Right hindlimb (tissue), 1 donor: Measurements from ENCODE around the gene LAMP5.
A peak's percentile ranks its signal among the peaks of the same experiment; 100 is the strongest.

Source experiments
- DNase-seq: peaks from one replicate; pipeline ENCODE4 v3.0.0-alpha.2; 2018

Gene LAMP5

DNA sequence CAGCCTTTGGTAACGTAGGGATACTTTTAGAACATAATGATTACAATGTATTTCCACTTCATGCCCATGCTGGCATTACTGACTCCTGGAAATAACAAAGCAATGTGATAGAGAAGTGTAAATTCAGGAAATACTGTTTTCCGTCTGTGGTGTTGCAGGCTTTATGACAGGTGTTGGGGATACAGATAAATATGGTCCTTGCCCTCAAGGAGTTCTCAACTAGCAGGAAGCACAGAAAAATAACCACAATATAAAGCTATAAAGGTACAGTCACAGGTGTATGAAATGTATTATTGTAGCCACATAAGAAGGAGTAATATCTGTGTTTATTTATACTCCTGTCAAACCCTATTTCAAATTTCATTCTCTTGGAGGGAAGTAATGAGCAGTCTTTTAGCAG is 12.9 kb upstream of the LAMP5 start:
- DNase-seq, result no peak

DNA sequence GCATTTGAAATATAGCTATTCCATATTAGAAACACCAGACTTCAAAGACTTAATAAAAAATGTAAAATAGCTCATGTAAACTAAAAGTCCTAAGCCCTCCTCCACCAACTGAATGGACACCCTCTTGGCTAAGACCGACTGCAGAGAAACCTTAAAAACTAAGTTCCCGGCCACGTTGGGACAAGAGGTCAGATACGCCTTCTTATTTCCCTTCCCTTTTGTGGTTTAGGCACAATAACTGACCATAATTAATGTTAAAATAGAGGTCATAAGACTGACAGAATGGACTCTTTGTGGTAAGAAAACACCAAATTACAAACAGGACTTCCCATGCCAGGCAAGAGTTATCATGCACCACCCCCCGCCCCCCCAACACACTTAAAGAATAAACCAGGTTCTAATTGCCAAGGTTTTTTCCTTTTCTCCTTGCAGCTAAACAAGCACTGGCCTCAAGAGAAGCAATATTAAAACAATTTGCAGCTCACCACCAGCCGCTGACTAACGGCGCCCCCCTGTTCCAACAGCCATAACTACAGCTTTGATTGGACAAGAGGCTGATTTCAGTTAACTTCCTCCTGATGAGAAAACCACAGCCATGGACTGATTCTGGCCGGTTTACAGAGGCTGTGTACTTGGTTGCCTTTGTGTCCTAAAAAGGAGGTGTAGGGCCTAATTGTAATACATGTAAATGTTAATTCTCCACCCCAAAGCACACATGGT is 10.7 kb upstream of the LAMP5 start:
- DNase-seq, result no peak

DNA sequence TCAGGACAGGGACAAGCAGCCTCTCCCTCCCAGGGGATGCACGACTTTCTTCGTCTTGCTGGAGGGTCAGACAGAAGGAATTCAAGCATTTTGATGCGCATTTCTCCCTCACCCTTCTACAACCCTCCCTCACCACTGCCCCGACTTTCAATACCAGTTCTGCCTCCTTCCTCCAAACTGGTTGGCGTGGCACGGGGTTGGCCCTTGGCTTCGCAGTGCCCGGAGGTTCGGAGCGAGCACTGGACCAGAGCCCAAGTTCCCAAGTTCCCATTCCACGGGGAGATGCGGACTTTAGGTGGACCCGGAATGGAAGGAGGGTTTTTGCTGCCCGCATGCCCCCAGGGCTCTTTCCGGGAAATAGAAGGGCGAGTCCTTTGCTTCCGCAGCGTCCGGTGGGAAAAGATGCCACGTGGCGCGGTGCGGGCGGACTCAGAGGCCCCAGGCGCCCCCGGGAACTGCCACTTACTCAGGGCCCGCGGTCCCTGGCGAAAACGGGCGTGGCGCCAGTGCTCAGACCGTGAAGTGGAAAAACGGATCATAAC is 8.0 kb upstream of the LAMP5 start:
- no peak for DNase-seq

DNA sequence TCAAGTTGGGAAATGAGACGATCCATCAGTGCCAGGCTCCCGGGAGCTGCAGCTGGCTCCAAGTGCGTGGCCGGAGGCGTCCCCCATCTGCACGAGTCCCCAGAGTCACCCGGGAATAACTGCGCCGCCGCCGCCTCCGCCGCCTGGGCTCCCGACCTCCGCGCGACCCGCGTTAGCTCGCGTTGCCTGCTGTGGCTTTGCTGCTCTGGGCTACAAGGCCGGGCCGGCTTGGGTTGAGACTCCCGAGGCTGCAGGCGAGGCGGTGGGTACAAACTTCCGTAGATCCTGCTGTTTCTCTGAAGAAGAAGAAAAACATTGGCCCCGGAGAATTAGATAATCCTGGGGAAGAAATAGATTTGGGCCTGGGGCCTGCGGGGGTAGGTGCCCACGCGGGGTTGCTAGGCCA is 7.4 kb upstream of the LAMP5 start:
- DNase-seq, result no peak

DNA sequence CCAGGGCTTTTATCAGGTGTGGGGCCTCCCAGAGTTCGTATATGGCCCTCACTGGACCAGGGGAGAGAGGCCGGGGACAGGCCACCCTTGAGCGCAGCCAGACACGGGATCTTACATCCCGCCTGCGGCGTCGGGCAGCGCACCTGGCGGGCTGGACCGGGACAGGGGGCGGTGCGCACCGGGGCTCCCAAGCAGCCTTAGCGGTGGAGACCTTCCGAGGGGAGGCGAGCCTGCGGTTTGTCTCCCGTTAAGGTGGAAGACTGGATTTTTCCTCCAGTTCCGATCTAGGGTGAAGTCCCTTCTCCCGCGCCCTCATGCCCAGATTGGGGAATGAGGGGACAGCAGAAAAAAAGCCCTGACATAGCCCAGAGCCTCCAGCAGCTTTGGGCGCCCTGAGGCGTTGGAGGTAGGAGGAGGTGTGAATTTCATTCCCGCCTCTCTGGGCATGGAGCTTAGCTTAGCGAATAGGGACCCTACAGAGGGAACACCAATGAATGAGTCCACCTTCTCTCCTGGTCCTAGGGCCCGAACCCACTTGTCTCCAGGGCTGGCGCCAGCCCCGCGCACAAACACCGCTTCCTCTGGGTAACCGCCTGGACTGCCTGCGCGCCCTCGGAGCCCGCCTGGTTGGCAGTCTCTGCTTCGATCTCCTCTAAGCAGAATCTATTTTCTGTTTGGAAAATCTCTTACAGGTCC is 6.7 kb upstream of the LAMP5 start:
- no peak for DNase-seq

DNA sequence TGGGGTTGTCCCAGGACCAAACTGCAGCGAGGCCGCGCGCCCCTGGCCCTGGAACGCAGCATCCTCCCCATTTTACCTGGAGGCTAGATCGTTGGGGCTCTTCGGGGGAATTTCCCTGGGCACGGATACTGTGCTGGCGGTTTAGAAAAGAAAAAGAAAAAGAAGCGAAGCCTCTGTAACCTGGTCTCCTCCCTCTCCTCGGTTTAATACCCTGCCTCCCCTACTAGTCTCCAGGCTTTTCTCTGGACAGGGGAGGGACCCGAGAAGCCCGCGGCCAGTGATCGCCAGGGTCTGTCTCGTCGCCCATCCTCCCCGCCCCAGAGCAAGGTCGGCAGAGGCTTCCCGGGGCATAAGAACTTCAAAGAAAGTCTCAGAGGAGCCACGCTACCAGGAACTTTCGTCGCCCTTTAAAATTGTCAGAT is 6.1 kb upstream of the LAMP5 start:
- DNase-seq, result no peak

DNA sequence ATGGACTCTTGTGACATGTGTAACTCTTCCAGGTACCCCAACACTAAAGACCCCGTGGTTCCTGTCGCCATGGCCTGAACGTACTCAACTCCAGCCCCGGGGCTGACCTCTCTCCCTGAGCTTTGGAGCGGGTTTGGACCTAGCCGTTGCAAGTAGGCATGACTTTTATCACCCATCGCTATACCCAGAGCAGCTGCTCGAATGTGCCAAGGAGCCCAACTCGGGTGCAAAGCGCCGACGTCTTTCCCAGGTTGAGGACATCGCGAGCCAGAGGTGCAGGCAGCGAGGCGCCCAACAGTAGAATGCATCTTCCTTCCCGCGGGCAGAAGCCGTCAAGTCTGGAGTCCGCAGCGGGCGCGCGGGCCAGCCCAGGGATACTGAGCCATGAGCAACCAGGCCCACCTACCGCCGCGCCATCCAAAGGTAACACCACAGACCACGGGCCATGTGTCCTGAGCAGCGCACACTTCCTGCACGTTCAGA is 5.7 kb upstream of the LAMP5 start:
- no peak for DNase-seq

DNA sequence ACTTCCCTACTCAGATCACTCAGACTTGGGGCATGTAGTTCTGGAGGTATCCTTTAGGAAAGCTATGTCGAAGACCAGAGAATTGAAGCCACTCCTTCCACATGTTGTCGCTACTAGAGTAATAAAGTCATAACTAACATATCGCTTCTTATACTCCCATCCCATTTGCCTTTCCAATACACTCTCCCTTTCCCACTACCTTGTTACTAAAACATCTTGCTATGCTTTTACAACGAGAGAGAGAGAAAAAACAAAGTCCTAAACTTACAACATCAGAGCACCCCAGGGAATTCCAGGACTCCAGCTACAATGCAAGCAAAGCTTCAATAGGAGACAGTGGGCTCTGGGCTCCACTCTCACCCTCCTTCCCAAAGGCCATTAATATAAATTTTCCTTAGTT is 5.1 kb upstream of the LAMP5 start:
- DNase-seq, result no peak

DNA sequence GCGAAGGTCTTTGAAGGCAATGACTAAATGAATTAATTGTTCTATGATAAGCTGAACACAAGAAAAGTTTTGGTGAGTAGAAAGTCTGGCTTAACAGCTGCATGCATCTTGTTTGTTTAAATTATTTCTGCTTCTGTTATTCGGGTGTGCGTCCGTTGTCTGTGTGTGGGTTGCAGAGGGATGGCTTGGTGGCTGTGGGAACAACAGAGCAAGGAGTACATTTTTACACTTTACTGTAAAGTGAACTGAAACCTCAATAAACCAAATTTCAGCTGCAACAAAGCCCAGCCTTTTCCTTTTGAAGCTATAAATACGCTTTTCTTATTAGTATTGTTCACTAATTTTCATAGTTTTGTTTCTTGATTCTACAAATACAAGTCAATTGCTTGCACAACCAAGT is 3.5 kb upstream of the LAMP5 start:
- no peak for DNase-seq

DNA sequence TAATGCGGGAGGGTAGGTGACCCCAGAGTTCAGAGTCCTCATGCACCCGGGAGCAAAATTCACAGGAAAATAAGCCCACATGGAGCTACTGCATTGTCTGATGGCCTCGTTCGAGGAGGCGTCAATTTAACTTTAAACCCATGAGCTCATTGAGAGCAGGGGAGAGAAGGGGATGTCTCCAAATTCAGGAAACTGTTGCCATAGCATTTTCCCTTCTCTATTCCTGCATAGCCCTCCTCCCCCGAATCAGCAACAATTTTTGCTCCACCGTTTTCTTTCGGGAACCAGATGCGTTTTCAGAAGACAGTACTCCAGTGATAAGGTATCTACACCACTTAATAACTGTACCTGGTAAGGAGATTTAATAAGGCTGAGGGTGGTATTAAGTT is 324 bp upstream of the LAMP5 start:
- no peak for DNase-seq

DNA sequence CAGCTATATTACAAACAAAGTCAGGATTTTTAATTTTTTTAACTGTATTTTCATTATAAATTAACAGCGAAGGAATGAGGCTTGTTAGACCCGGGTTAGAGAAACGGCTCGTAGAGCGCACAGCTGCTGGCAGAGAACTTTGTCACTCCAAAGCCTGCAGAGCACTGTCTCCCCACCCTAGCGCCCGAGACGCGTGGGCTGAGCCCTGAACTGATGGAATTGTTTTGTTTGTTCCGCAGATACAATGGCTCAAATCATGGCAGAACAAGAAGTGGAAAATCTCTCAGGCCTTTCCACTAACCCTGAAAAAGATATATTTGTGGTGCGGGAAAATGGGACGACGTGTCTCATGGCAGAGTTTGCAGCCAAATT is 810 bp downstream of the LAMP5 start:
- no peak for DNase-seq

DNA sequence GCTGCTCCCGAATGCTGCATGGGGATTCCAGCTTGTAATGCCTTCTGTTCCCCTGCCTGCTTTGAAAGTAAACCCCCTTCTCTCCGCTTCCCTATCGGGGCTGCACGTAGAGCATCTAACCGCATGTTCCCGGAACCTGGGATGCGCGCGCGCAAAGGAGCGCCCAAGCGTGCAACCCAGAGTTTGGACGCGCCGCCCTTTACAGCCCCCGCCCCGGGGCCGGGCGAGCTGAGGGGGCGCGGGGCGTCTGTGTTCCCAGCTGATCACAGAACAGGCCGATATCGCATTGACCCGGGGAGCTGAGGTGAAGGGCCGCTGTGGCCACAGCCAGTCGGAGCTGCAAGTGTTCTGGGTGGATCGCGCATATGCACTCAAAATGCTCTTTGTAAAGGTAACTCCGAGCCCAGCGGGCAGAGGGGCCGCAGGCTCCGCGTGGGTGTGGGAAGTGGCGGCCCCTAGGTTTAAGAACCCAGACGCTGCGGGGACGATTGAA is 1.4 kb downstream of the LAMP5 start:
- no peak for DNase-seq

DNA sequence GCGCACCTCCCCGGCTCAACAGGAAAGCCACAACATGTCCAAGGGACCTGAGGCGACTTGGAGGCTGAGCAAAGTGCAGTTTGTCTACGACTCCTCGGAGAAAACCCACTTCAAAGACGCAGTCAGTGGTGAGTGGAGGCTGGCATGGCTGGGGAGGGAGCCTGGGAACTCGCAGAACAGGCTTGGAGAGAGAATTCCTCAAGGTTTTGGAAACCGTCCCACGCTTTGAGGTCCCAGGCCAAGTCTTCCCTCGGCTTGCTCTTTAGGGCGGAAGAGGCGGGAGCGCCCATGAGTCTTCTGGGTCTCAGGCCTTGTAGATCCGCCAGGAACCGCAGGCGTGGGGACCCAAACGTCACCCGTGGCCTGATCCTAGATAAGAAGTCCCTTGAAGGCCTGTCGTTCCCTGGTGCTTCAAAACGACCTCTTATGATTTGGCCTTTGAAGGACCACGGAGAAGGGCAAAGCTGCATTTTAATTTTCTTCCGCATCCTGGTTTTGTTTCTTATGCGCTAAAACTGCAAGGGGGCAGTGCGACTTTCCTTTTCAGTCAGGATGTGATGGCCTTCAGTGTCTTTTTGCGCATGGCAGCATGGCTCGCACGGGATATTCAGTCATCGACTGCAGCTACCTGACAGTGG is 2.0 kb downstream of the LAMP5 start:
- peak; percentile 43 for DNase-seq

DNA sequence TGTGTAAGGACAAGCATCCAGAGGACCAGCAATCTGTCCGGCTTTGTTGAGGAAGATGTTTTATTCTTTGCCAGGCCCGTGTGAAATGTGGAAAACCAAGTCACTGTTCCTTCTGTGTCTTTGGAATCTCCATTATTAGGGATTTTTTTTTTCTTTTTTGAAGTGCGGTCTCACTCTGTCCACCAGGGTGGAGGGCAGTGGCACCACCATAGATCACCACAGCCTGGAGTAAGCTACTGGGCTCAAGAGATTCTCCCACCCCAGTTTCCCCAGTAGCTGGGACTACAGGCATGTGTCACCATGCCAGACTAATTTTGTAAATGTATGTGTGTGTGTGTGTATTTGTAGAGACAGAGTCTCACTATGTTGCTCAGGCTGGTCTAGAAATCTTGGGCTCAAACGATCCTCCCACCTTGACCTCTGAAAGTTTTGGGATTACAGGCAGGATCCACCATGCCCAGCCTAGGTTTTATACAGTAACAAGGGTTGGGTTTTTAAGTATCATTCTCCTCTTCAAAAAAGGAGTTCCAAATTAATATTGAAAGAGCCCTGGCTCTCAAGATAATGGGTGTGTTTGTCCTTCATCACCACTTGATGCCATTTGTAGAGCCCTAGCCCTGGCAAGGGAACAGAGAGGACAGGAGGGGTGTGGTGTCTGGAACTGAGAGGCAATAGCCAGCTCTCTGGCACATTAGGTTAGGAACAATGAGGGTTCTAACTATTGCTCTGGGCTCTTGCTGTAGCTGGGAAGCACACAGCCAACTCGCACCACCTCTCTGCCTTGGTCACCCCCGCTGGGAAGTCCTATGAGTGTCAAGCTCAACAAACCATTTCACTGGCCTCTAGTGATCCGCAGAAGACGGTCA is 3.1 kb downstream of the LAMP5 start:
- DNase-seq, result no peak

DNA sequence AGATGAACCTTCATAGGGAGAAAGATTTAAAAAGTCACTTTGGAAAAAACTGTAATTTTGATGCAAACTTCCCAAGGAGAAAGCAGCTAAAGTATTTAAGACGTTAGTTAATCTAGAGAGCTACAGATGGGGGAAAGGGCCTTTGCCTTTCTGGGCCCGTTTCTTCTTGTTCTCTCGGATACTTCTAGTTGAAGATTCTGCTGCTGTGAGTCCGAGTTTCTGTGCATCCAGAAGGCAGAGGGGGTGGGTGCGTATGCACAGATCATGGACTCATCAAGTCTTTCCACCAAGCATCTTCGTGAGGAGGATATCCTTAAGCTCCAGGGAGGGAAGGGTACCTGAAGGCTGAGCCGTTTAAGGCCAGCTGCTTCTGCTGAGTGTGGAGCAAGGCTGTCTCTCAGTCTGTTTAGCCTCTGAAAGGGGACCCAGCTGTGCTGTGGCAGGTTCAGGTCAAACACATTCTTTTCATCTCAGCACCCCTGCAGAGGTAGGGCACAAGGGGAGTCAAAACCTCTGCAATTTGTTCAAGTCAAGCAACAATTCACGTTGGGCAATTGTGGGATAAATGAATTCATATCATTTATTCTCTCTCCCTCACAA is 4.3 kb downstream of the LAMP5 start:
- no peak for DNase-seq

DNA sequence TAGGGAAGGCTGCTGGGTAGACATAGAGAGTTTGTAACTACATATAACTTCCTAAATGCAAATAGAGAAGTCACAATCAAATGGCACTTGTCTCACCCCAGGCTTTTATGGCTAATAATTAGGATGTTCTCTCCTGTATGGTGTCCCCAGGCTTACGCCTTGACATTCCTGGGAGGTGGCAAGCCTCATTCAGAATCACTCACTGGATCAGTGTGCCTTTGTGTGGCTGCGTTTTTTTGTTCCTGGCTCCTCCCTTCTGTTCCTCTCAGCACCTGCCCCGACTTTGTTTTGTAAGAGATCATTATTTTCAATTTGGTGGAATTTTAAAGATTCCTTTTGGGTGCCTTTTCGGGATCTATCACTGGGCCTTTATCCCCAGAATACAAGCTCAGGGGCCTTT is 5.7 kb downstream of the LAMP5 start:
- DNase-seq, result no peak

DNA sequence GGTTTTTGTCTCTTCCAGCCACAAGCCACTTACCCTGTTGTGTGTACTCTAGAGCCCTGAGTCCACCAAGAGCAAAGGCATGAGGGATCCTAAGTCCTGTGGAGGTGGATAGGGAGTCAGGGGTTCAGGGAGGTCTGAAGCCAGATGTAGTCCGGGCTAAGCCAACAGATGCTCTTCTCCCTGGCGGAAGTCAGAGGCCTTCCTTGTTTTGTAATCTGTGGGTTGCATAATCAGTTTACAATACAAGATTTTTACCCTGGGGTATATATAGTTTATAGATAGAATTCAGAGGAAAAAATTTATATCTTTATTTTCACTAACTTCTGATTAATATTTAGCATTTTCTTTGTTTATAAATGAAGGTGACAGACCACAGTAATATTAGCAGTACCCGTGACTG is 9.2 kb downstream of the LAMP5 start:
- no peak for DNase-seq

DNA sequence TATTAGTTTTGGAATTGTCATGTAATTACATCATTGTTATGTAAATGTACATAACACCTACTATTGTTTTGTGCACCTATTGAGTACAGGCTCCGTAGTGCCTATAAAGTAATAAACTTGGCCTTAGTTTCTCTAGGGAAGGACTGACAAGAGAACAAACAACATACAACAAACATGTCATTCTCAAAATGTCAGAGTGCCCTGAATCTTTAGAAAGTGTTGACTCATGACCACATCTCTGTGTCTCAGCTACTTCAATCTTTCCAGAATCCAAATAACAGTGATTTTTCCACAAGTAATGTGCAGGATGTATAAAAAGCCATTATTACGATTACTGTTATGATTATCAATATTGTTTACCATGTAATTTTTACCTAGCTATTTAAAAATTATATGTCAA is 17.2 kb downstream of the LAMP5 start:
- DNase-seq, result no peak

DNA sequence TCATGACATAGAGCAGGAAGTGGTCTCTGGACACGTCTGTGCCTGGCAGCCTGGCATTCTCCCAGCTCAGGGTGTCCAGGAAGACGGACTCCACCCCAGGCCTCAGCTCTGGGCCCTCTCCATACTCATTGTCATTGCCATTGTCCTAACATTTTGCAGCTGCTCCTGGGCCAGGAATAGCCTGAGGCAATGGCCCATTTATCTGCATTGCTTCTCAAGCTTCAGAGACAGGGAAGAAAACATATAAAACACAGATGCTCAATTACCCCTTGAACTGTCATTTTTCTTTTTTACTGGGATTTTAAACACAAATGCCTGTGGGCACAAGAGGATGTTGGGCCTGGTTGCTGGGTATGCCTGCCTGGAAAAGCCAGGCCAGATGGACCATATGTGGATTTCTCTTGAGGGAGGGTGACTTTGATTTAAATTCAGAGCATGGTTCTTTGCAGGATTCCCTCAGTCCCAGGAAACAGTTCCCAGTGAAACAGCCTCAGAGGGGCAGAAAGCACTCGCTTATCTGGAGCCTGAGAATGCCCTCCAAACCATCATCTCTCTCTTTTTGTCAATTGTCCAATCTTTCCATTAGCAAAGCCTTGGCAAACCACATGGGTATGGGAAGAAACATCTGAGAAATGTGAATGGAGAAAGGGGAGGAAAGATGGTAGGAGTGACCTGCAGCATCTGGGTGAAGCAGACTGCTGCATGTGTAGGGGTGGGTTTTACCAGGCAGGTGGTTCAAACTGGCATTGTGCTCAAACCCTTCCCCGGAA is 17.9 kb downstream of the LAMP5 start:
- no peak for DNase-seq

DNA sequence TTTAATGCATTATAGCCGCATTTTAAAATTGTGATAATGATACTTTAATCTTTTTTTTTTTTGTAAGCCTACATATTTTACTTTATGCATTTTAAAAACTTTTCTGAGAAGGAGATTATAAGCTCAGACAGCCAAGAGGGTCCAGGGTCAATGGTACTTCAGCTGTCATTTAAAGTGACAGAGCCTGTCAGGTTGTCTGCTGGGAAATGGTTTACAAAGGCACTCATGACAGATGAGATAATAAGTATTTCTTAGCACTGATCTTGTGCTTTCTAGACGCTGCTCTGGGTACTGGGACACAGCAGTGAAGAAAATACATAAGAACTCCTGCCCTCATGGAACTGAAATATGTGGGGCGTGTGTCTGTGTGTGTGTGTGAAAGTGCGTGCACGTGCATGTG is 19.6 kb downstream of the LAMP5 start:
- no peak for DNase-seq

DNA sequence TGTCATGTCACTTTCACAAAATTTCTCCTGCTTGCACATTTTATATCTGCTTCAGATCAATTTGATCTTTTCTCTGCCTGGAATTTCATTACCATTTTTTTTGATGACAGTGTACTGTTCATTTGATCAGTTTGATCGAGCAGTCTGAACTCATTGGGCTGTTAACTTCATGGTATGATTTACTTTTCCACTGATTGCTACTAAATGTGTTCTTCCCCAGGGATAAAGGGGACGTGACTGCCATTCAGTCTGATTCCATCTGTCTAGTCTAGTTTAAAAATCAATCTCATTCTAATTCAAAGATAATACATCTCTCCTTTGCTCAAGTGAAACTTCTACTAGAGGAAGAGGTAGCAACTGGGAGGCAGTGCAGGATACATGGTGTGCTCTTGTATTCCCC is 21.1 kb downstream of the LAMP5 start:
- DNase-seq, result no peak

DNA sequence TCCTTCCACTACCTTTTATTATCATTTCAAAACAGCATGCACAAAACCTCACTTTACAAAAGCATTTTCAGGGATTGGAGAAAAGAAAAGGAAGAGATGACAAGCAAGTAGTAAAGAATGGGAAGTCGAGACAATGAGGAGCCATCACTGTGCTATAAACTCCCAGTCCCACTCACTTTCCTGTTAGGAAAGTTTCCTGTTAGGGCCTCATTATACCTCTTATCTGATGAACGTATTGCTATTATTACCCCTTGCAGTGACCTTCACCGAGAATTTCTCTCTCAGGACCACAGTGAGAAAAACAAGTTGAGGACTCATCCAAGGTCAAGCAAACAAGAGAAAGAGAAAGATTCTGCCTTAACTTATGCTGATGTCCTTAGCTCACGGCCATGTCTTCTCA is 28.8 kb downstream of the LAMP5 start:
- DNase-seq, result no peak
